ENCODE measurements around the gene RPRD1A. TPM values are rescaled to one million over a fixed set of nuclear protein-coding genes. Genes with fewer than 3 reads are reported as not detected.

The RPRD1A gene
- polyA plus RNA-seq, 1 of the 3 experiments (the other 2 are of a cell fraction): 28.9 TPM

DNA sequence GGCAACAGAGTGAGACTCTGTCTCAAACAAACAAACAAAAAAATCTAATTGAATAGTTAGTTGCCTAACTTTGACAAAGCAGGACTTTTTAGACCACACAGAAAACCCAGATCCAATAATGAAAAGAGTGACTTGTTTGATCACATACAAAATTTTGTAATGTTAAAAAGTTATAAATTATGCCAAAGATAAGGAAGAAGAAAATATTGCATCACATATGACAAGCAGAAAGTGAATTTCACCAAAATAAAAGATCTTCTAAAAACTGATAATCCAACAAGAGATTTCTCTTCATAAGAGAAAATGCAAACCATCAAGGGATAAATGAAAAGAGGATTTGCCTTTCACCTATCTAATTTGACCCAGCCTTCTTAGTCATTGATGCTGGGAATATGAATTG is 97.7 kb downstream of the RPRD1A start:
- Histone ChIP-seq H3K79me2 (ENCODE audit: insufficient read depth) (peaks cover 22% of the 10 kb centered on the region), H3K9ac (no peak overlapping the region), H4K20me1 (ENCODE audit: insufficient read depth) (no peaks in the 10 kb centered on the region), H3K27ac (ENCODE audit: low read depth in 2 of 2, low read length in 1 of 2) (no peak overlapping the region; a peak in 1 of 4 replicates), H3K36me3 (replicated peaks in 1 of 2; ENCODE audit: control insufficient read depth in 1 of 2, insufficient read depth in 2 of 2, low read length in 1 of 2) (peaks cover 6 to 7% of the 10 kb centered on the region in 2 experiments), H3K9me3 (no peaks in the 10 kb centered on the region), H3K4me1 (ENCODE audit: control insufficient read depth in 1 of 2, insufficient read depth in 2 of 2, low read depth in 1 of 2, low read length in 1 of 2) (peaks cover 4 to 7% of the 10 kb centered on the region in 2 experiments; a peak in 3 of 4 replicates), H3K4me3 (ENCODE audit: low read depth in 2 of 2, low read length in 1 of 2) (no peak overlapping the region), H3K4me2 (no peak overlapping the region), H3K9me2 (no peaks in the 10 kb centered on the region), H3F3A (replicated peaks; ENCODE audit: insufficient read depth) (no peaks in the 10 kb centered on the region), H2AFZ (ENCODE audit: low read depth) (no peak overlapping the region), H3K27me3 (ENCODE audit: insufficient read depth) (no peaks in the 10 kb centered on the region)
- no peak for DNase-seq
- no peak for TF ChIP-seq EZH2phosphoT487 (IDR thresholded peaks at IDR 0.05; ENCODE audit: borderline replicate concordance, low read depth)
- no peak for TF ChIP-seq ELF1 (IDR thresholded peaks at IDR 0.05)
- TF ChIP-seq, protein P1, sequence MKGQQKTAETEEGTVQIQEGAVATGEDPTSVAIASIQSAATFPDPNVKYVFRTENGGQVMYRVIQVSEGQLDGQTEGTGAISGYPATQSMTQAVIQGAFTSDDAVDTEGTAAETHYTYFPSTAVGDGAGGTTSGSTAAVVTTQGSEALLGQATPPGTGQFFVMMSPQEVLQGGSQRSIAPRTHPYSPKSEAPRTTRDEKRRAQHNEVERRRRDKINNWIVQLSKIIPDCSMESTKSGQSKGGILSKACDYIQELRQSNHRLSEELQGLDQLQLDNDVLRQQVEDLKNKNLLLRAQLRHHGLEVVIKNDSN (IDR thresholded peaks at IDR 0.05; ENCODE audit: borderline replicate concordance, low read depth): no peak
- TF ChIP-seq, protein P2, sequence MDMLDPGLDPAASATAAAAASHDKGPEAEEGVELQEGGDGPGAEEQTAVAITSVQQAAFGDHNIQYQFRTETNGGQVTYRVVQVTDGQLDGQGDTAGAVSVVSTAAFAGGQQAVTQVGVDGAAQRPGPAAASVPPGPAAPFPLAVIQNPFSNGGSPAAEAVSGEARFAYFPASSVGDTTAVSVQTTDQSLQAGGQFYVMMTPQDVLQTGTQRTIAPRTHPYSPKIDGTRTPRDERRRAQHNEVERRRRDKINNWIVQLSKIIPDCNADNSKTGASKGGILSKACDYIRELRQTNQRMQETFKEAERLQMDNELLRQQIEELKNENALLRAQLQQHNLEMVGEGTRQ (IDR thresholded peaks at IDR 0.05; ENCODE audit: borderline replicate concordance, low read depth, low read length): no peak
- TF ChIP-seq CHD2 (IDR thresholded peaks at IDR 0.05; ENCODE audit: low read length, partially characterized antibody): no peak
- TF ChIP-seq POLR2AphosphoS5 (IDR thresholded peaks at IDR 0.05; ENCODE audit: low read depth, low read length): no peak
- no peak for TF ChIP-seq GABPA (IDR thresholded peaks at IDR 0.05; ENCODE audit: low read depth)
- TF ChIP-seq, protein P3, sequence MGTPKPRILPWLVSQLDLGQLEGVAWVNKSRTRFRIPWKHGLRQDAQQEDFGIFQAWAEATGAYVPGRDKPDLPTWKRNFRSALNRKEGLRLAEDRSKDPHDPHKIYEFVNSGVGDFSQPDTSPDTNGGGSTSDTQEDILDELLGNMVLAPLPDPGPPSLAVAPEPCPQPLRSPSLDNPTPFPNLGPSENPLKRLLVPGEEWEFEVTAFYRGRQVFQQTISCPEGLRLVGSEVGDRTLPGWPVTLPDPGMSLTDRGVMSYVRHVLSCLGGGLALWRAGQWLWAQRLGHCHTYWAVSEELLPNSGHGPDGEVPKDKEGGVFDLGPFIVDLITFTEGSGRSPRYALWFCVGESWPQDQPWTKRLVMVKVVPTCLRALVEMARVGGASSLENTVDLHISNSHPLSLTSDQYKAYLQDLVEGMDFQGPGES (IDR thresholded peaks at IDR 0.05; ENCODE audit: low read depth, low read length): no peak
- TF ChIP-seq, protein P4, sequence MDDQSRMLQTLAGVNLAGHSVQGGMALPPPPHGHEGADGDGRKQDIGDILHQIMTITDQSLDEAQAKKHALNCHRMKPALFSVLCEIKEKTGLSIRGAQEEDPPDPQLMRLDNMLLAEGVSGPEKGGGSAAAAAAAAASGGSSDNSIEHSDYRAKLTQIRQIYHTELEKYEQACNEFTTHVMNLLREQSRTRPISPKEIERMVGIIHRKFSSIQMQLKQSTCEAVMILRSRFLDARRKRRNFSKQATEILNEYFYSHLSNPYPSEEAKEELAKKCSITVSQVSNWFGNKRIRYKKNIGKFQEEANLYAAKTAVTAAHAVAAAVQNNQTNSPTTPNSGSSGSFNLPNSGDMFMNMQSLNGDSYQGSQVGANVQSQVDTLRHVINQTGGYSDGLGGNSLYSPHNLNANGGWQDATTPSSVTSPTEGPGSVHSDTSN (IDR thresholded peaks at IDR 0.05): no peak
- no peak for TF ChIP-seq TEAD4 (IDR thresholded peaks at IDR 0.05; ENCODE audit: borderline replicate concordance, insufficient read depth)
- TF ChIP-seq, protein P5, sequence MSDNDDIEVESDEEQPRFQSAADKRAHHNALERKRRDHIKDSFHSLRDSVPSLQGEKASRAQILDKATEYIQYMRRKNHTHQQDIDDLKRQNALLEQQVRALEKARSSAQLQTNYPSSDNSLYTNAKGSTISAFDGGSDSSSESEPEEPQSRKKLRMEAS (IDR thresholded peaks at IDR 0.05; ENCODE audit: low read depth): no peak
- no peak for TF ChIP-seq MXI1 (IDR thresholded peaks at IDR 0.05; ENCODE audit: low read depth, low read length)
- no peak for TF ChIP-seq RXRA (IDR thresholded peaks at IDR 0.05; ENCODE audit: borderline replicate concordance, low read depth)
- ChIA-PET POLR2A (no interaction called here), CTCF (no interaction called here)

Data from SK-N-SH (cell line).